ENCODE measurements around the gene MITF. TPM values are rescaled to one million over a fixed set of nuclear protein-coding genes. Genes with fewer than 3 reads are reported as not detected.
A peak's percentile ranks its signal among the peaks of the same experiment; 100 is the strongest.

The MITF gene
- polyA plus RNA-seq, 4 donors, result 0.22 to 2.2 (median 1.6) TPM

DNA sequence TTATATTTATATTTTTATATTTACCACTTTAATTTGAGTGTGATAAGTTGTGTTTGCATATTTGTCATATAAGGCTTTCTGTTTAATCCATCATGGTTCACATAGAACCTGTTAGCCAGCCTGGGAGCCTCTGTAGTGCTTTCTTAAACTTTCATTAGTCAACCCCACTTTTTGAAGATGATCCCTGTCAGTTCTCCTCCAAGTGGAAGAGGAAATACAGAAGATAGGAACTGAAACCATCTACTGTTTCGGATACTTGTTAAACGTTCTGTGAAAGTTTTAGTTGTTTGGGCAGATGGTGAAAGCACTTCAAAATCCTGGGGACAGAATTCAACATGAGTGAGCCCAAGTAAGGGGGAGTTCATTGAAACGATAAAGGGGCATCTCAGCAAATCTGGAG is 255.7 kb downstream of the MITF start:
- no peaks in the 10 kb centered on the region for H3K9me3 ChIP-seq (ENCODE audit: control insufficient read depth in 2 of 2, insufficient read depth in 1 of 2, low read depth in 1 of 2, low read length in 1 of 2)
- H3K27ac ChIP-seq (ENCODE audit: low read depth in 1 of 3, low read length in 2 of 3), result no peak overlapping the region
- H3K4me1 ChIP-seq (ENCODE audit: control insufficient read depth in 3 of 3, insufficient read depth in 2 of 3, low read depth in 1 of 3, low read length in 2 of 3), result no peaks in the 10 kb centered on the region
- H3K4me3 ChIP-seq (ENCODE audit: low read depth in 1 of 3, low read length in 3 of 3), result no peak overlapping the region
- H3K27me3 ChIP-seq (ENCODE audit: control insufficient read depth in 3 of 3, insufficient read depth in 3 of 3, low read length in 3 of 3), result no peaks in the 10 kb centered on the region
- 53 to 80% (median 61%) methylated on average over 3 of the region's 3 CpGs for WGBS, 3 donors
- DNase-seq, result no peak
- FAIRE-seq, result no peak
- H3K36me3 ChIP-seq (ENCODE audit: control insufficient read depth in 3 of 3, insufficient read depth in 2 of 3, low read depth in 1 of 3, low read length in 3 of 3), result no peaks in the 10 kb centered on the region

DNA sequence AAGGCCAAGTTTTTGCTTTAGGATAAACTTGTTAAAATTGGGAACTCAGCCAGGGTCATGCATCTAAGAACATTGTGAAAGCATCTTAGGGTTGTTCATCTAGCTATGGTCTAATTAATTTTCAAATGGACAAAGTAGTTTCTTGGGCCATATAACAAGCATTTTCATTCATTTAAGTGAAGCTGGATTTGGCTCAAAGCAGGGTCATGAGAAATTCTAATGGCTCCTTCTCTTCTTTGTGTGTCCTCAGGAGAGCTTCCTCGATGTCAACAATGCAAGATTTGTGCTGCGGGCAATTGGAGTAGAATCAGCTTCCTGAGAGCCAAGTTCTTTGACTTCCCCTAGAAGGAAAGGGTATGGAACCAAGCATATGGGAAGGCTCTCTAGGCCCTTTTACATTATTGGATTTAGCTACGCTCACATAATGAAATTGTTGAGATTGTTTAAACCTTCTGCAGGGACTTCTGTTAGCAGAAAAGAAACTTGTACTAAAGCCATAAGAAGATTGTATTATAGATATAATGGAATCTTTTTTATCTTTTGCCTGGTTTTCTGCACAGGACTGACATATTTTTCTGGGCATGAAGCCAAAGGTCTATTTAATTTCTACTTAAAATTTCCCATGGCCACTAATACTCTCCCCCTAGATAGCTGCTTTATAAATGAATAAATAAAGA is 258.5 kb downstream of the MITF start:
- Histone ChIP-seq H3K27ac (ENCODE audit: low read depth in 1 of 3, low read length in 2 of 3) (no peak overlapping the region), H3K4me1 (ENCODE audit: control insufficient read depth in 3 of 3, insufficient read depth in 2 of 3, low read depth in 1 of 3, low read length in 2 of 3) (no peaks in the 10 kb centered on the region), H3K9me3 (ENCODE audit: control insufficient read depth in 2 of 2, insufficient read depth in 1 of 2, low read depth in 1 of 2, low read length in 1 of 2) (no peaks in the 10 kb centered on the region), H3K27me3 (ENCODE audit: control insufficient read depth in 3 of 3, insufficient read depth in 3 of 3, low read length in 3 of 3) (no peaks in the 10 kb centered on the region), H3K4me3 (ENCODE audit: low read depth in 1 of 3, low read length in 3 of 3) (no peak overlapping the region), H3K36me3 (ENCODE audit: control insufficient read depth in 3 of 3, insufficient read depth in 2 of 3, low read depth in 1 of 3, low read length in 3 of 3) (no peaks in the 10 kb centered on the region)
- FAIRE-seq, result no peak
- 48 to 80% (median 78%) methylated on average over 3 of the region's 3 CpGs for WGBS, 3 donors
- no peak for DNase-seq

DNA sequence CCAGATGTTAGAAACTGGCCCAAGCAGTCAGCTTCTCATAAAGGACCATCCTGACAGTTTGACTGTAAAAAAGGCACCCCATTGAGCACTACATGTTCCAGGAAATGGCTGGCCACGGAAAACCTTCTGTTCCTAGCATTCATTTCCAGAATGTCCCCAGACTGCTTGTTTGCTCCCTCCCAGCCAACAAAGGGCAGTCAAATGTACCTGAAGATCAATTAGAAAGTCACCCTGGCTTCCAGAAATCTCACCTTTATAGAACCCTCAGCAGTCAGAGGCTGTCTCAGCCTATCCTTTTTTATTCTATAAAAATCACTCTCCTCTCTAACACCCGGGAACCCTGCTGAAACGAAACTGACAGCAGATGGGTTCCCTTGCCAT is 259.5 kb downstream of the MITF start:
- H3K27me3 ChIP-seq (ENCODE audit: control insufficient read depth in 3 of 3, insufficient read depth in 3 of 3, low read length in 3 of 3), result no peaks in the 10 kb centered on the region

DNA sequence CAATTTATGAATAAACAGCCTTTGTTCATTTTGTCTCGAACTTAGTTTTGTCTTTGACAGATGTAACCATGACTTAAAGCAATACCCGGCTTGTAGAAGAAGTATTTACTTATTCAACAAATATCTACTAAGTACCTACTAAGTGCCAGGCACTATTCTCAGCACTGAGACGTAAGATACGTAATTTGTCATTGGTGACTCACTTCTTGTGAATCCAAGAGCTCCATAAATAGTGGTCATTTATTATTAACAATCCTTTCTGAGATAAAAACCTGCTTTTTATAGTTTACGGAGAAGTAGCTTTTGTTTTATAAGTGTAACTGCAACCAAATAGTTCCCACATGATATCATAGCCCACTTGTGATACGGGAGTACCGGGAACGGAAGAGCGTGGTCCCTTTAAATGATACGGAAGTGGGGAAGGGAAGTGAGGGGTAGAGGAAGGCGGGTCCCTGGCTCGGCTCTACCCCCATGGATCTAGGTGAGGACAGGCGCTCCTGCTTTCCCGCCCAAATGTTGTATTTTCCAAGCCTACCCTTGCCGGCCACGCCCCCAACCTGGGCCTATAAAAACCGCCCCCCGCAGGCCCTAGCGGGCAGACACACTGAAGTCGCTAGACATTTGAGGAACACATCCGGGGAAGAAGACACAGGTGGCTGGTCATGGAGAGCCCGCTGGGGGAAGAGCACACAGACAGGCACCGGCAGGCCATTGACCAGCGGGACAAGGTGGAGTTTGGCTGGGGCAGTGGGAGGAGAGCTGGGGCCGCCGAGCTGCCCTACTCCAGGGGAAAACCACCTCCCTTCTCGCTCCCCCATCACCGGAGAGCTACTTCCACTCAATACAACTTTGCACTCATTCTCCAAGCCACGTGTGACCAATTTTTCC is 260.1 kb downstream of the MITF start, which contains the start of gene SAMMSON:
TSS of gene SAMMSON (plus strand) at position 594 of the 888 bp plus-strand sequence.
- no peaks in the 10 kb centered on the region for H3K27me3 ChIP-seq (ENCODE audit: control insufficient read depth in 3 of 3, insufficient read depth in 3 of 3, low read length in 3 of 3)
- 79 to 86% (median 84%) methylated on average over 26 to 29 of the region's 29 CpGs for WGBS, 3 donors
- no peaks in the 10 kb centered on the region for H3K36me3 ChIP-seq (ENCODE audit: control insufficient read depth in 3 of 3, insufficient read depth in 2 of 3, low read depth in 1 of 3, low read length in 3 of 3)
- FAIRE-seq (no peak), DNase-seq (no peak)
- H3K27ac ChIP-seq (ENCODE audit: low read depth in 1 of 3, low read length in 2 of 3), result peak within 1 kb of the TSS in 2 of 3 donors; percentile 22 to 80
- no peaks in the 10 kb centered on the region for H3K9me3 ChIP-seq (ENCODE audit: control insufficient read depth in 2 of 2, insufficient read depth in 1 of 2, low read depth in 1 of 2, low read length in 1 of 2)
- no peak within 1 kb of the TSS for H3K4me3 ChIP-seq (ENCODE audit: low read depth in 1 of 3, low read length in 3 of 3)
- H3K4me1 ChIP-seq (ENCODE audit: control insufficient read depth in 3 of 3, insufficient read depth in 2 of 3, low read depth in 1 of 3, low read length in 2 of 3), result no peaks in the 10 kb centered on the region

More for the DNA sequence above, 259.5 kb downstream of the MITF start:
- no peak for DNase-seq
- 41 to 53% (median 47%) methylated on average over 3 of the region's 3 CpGs for WGBS, 3 donors
- Histone ChIP-seq H3K4me1 (ENCODE audit: control insufficient read depth in 3 of 3, insufficient read depth in 2 of 3, low read depth in 1 of 3, low read length in 2 of 3) (no peaks in the 10 kb centered on the region), H3K27ac (ENCODE audit: low read depth in 1 of 3, low read length in 2 of 3) (peak overlapping the region in 2 of 3 donors; percentile 11 to 80), H3K36me3 (ENCODE audit: control insufficient read depth in 3 of 3, insufficient read depth in 2 of 3, low read depth in 1 of 3, low read length in 3 of 3) (no peaks in the 10 kb centered on the region), H3K9me3 (ENCODE audit: control insufficient read depth in 2 of 2, insufficient read depth in 1 of 2, low read depth in 1 of 2, low read length in 1 of 2) (no peaks in the 10 kb centered on the region), H3K4me3 (ENCODE audit: low read depth in 1 of 3, low read length in 3 of 3) (no peak overlapping the region)
- no peak for FAIRE-seq

DNA sequence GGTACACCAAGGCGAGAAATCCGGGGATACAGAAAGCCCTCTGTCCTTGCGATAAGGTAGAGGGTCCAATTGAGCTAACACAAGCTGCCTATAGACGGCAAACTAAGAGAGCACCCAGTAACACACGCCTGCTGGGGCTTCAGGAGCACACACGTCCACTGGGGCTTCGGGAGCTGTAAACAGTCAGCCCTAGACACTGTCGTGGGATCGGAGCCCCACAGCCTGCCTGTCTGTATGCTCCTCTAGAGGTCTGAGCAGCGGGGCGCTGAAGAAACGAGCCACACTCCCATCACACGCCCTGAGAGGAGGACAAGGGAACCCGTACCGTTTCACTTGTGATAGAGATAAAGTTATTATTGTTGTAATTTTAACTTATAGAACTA is 260.8 kb downstream of the MITF start:
- no peaks in the 10 kb centered on the region for H3K36me3 ChIP-seq (ENCODE audit: control insufficient read depth in 3 of 3, insufficient read depth in 2 of 3, low read depth in 1 of 3, low read length in 3 of 3)
- H3K27me3 ChIP-seq (ENCODE audit: control insufficient read depth in 3 of 3, insufficient read depth in 3 of 3, low read length in 3 of 3), result no peaks in the 10 kb centered on the region
- FAIRE-seq, result no peak
- WGBS, 3 donors, result 72 to 83% (median 79%) methylated on average over 15 of the region's 15 CpGs
- no peaks in the 10 kb centered on the region for H3K9me3 ChIP-seq (ENCODE audit: control insufficient read depth in 2 of 2, insufficient read depth in 1 of 2, low read depth in 1 of 2, low read length in 1 of 2)
- no peaks in the 10 kb centered on the region for H3K4me1 ChIP-seq (ENCODE audit: control insufficient read depth in 3 of 3, insufficient read depth in 2 of 3, low read depth in 1 of 3, low read length in 2 of 3)
- H3K27ac ChIP-seq (ENCODE audit: low read depth in 1 of 3, low read length in 2 of 3), result peak overlapping the region in 2 of 3 donors; percentile 17 to 80
- no peak for DNase-seq
- no peak overlapping the region for H3K4me3 ChIP-seq (ENCODE audit: low read depth in 1 of 3, low read length in 3 of 3)

DNA sequence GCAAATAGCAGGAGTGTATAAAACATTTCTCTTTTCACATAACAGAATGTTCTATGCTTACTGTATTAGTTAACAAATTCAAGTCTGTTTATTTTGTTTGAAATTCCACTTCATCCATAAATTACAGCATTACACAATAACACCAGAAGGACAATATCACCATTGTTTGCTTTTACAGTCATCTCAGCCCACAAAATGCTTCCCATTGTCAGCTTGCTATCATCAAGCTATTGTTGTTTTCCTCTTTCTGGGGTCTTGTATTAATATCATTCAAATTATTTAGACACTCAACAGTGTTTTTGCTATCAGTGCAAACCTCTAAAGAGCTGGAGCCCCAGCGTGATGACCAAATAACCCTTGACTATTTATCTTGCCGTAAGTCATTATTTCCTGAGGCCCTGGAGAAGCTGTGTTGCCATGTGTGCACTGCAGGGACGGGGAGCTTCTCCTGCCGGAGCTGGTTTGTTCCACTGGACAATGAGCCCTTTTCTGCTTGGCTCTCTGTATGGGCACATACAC is 261.4 kb downstream of the MITF start:
- WGBS, 3 donors, result 30 to 40% (median 35%) methylated on average over 4 of the region's 4 CpGs
- FAIRE-seq (no peak), DNase-seq (no peak)
- Histone ChIP-seq H3K27ac (ENCODE audit: low read depth in 1 of 3, low read length in 2 of 3) (no peak overlapping the region), H3K36me3 (ENCODE audit: control insufficient read depth in 3 of 3, insufficient read depth in 2 of 3, low read depth in 1 of 3, low read length in 3 of 3) (no peaks in the 10 kb centered on the region), H3K27me3 (ENCODE audit: control insufficient read depth in 3 of 3, insufficient read depth in 3 of 3, low read length in 3 of 3) (no peaks in the 10 kb centered on the region), H3K4me3 (ENCODE audit: low read depth in 1 of 3, low read length in 3 of 3) (no peak overlapping the region), H3K9me3 (ENCODE audit: control insufficient read depth in 2 of 2, insufficient read depth in 1 of 2, low read depth in 1 of 2, low read length in 1 of 2) (no peaks in the 10 kb centered on the region), H3K4me1 (ENCODE audit: control insufficient read depth in 3 of 3, insufficient read depth in 2 of 3, low read depth in 1 of 3, low read length in 2 of 3) (no peaks in the 10 kb centered on the region)

DNA sequence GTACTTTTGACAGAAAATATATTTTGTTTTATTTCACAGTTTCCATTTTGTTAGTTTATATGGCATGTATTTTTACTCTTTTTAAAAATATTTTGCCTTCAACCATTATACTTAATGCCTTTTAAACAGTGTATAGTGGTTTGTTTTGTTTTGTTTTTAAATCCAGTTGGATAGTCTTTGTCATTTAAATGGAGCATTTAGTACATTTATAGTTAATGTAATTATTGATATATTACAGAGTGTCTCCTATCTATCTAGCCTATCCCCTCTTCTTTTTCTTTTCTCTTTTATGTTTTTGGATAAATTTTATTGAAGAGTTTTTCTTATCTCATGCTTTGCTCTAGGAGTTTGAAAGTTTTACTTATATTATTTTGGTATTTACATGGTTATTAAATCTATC is 263.9 kb downstream of the MITF start:
- Histone ChIP-seq H3K27me3 (ENCODE audit: control insufficient read depth in 3 of 3, insufficient read depth in 3 of 3, low read length in 3 of 3) (no peaks in the 10 kb centered on the region), H3K36me3 (ENCODE audit: control insufficient read depth in 3 of 3, insufficient read depth in 2 of 3, low read depth in 1 of 3, low read length in 3 of 3) (no peaks in the 10 kb centered on the region), H3K4me3 (ENCODE audit: low read depth in 1 of 3, low read length in 3 of 3) (no peak overlapping the region), H3K9me3 (ENCODE audit: control insufficient read depth in 2 of 2, insufficient read depth in 1 of 2, low read depth in 1 of 2, low read length in 1 of 2) (no peaks in the 10 kb centered on the region), H3K27ac (ENCODE audit: low read depth in 1 of 3, low read length in 2 of 3) (no peak overlapping the region), H3K4me1 (ENCODE audit: control insufficient read depth in 3 of 3, insufficient read depth in 2 of 3, low read depth in 1 of 3, low read length in 2 of 3) (no peaks in the 10 kb centered on the region)
- DNase-seq, result no peak
- peak; percentile 10 for FAIRE-seq

DNA sequence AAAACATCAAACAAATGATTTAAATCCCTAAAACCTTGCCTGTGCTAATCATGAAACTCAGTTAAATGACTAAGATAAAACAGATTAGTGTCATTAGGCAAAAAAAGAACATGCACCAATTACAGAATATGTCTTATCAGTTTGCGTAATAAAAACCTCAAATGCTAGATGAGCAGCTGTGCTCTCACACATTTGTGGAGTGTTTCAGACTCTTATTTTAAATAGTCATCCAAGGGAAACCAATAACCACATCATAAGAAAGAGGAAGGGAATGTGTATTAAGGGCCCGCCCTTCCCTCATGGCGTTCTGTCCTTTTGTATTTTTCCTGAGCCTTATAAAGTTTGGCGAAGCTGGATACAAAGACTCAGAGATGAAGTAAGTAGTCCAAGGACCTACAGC is 266.8 kb downstream of the MITF start:
- Histone ChIP-seq H3K4me3 (ENCODE audit: low read depth in 1 of 3, low read length in 3 of 3) (no peak overlapping the region), H3K27me3 (ENCODE audit: control insufficient read depth in 3 of 3, insufficient read depth in 3 of 3, low read length in 3 of 3) (no peaks in the 10 kb centered on the region), H3K27ac (ENCODE audit: low read depth in 1 of 3, low read length in 2 of 3) (no peak overlapping the region), H3K9me3 (ENCODE audit: control insufficient read depth in 2 of 2, insufficient read depth in 1 of 2, low read depth in 1 of 2, low read length in 1 of 2) (no peaks in the 10 kb centered on the region), H3K4me1 (ENCODE audit: control insufficient read depth in 3 of 3, insufficient read depth in 2 of 3, low read depth in 1 of 3, low read length in 2 of 3) (no peaks in the 10 kb centered on the region), H3K36me3 (ENCODE audit: control insufficient read depth in 3 of 3, insufficient read depth in 2 of 3, low read depth in 1 of 3, low read length in 3 of 3) (no peaks in the 10 kb centered on the region)
- 71 to 80% (median 74%) methylated on average over 4 of the region's 4 CpGs for WGBS, 3 donors
- no peak for FAIRE-seq
- DNase-seq, result no peak
